ENCODE results near the gene LRRC39. TPM values are rescaled to one million over a fixed set of nuclear protein-coding genes. Genes with fewer than 3 reads are reported as not detected.

Gene LRRC39
- total RNA-seq, 2 donors from 2014 or later: 61.2 to 102 TPM

GRCh38 chr1:100162881-100163280 is 15.2 kb downstream of the LRRC39 start:
- ATAC-seq (no peak), DNase-seq (no peak)
- intact Hi-C loops (cut with DNase I): no loop called here

- DNase-seq (no peak), ATAC-seq (no peak)
- intact Hi-C loops (cut with DNase I): loop anchor here in 1 of 2 donors (10.0 kb wide), 1 partner anchor 113 kb away; the partner anchor contains the start of gene RTCA
Measured at GRCh38 chr1:100152271-100152670, 25.8 kb downstream of the LRRC39 start.

DNA sequence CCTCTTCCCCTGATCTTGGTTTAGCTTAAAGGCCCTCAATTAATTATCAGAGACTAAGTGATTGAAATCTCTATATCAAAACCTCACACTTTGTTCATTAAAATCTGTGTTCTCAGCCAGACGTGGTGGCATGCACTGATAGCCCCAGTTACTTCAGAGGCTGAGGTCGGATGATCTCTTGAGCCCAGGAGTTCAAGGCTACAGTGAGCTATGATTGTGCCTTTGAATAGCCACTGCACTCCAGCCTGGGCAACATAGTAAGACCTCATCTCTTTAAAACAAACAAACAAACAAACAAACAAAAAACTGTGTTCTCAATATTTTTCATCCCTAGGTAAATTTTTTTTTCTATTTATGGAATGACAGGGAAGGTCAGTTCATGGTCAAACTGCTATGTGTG is 26.4 kb downstream of the LRRC39 start:
- ATAC-seq (no peak), DNase-seq (no peak)
- intact Hi-C loops (cut with DNase I): loop anchor here in 1 of 2 donors (10.0 kb wide), 1 partner anchor 113 kb away; the partner anchor contains the start of gene RTCA

- DNase-seq: no peak
- no peak for ATAC-seq
- intact Hi-C loops (cut with DNase I): loop anchor here in 1 of 2 donors (10.0 kb wide), 1 partner anchor 263 kb away; no protein-coding TSS in a partner anchor
Measured at GRCh38 chr1:100147875-100148274, 30.2 kb downstream of the LRRC39 start.

- DNase-seq: no peak
- intact Hi-C loops (cut with DNase I): loop anchor here in 1 of 2 donors (10.0 kb wide), 1 partner anchor 262 kb away; no protein-coding TSS in a partner anchor
Measured at GRCh38 chr1:100146958-100147357, 31.1 kb downstream of the LRRC39 start.

GRCh38 chr1:100145116-100145515 is 32.9 kb downstream of the LRRC39 start:
- intact Hi-C loops (cut with DNase I): loop anchor here in 1 of 2 donors (10.0 kb wide), 1 partner anchor 260 kb away; no protein-coding TSS in a partner anchor
- ATAC-seq: no peak

More at GRCh38 chr1:100146958-100147357, 31.1 kb downstream of the LRRC39 start:
- no peak for ATAC-seq

DNA sequence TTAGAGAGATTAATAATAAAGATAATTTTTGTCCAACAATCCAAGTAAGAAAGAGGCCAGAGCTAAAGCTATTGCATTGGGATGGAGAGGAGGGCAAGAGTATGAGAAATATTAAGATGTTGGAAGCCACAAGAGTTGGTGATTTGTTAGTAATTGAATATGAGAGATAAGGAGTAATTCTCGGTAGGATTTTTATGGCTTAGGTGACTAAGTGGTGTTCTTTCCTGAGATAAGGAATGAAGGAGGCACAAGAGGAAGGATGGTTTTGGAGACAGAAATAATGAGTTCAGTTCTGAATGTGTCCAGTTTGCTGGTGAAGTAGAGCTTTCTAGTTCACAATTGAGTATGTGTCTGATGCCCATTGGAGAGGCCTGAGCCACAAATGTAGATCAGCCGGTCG is 35.7 kb downstream of the LRRC39 start:
- DNase-seq: no peak
- intact Hi-C loops (cut with DNase I): loop anchor here in 1 of 2 donors (10.0 kb wide), 1 partner anchor 258 kb away; no protein-coding TSS in a partner anchor
- ATAC-seq: no peak

More at GRCh38 chr1:100145116-100145515, 32.9 kb downstream of the LRRC39 start:
- no peak for DNase-seq

- intact Hi-C loops (cut with DNase I): loop anchor here in 1 of 2 donors (10.0 kb wide), 1 partner anchor 256 kb away; no protein-coding TSS in a partner anchor
- DNase-seq (no peak), ATAC-seq (no peak)
Measured at GRCh38 chr1:100141192-100141591, 36.9 kb downstream of the LRRC39 start.

GRCh38 chr1:100137602-100138001 is 40.5 kb downstream of the LRRC39 start:
- ATAC-seq (no peak), DNase-seq (no peak)
- intact Hi-C loops (cut with DNase I): no loop called here

- ATAC-seq (no peak), DNase-seq (no peak)
- intact Hi-C loops (cut with DNase I): no loop called here
Measured at GRCh38 chr1:100134872-100135271, 43.2 kb downstream of the LRRC39 start.

DNA sequence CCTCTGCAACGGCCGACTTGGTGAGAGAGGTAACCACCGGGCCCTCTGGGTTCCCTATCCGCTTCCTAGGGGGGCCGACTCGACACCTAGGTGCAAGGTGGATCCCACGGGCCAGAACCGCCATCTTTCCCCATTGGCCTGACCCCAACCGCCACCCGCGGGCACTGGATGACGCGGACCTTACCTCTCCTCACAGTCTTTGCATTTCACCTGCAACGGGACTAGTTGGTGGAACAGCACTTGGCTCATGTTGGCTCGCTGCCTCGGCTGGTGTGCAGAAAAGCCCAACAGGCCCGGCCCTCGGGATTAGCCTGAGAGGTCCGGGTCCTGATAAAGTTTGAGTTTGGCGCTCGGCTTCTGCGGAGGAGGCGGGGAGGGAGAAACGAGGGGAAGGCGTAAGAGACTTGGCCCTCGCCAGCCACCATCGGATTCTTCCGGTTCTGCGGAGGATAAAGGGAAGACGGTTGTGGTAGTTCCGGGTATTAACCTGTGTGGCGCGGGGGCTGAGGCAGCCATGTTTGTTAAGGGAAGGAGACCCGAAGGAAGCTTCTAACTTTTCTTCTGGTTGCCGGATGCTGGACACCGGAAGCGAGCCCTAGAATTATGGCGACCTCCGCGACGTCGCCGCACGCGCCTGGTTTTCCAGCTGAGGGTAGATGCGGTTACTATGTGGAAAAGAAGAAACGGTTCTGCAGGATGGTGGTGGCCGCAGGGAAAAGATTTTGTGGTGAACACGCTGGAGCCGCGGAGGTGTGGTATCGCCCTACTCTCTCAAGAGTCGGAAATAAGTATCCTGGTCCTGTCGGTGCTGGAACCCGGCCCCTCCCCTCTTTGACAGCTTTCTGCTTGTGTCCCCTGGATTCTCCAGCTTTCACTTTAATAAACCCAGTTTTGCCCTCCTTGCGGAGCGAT is 45.2 kb downstream of the LRRC39 start, which contains the start of the genes SASS6 and TRMT13:
SASS6 (minus strand) TSS at position 365 of the 912 bp plus-strand sequence; CDS start at position 249, 116 bp downstream.
TRMT13 (plus strand) TSS at position 598 of the 912 bp plus-strand sequence; CDS start at position 604, 6 bp downstream.
- ATAC-seq (peak; percentile 99 to 100), DNase-seq (peak; percentile 97)
- intact Hi-C loops (cut with DNase I): no loop called here

- ATAC-seq (no peak), DNase-seq (no peak)
- intact Hi-C loops (cut with DNase I): no loop called here
Measured at GRCh38 chr1:100131623-100132022, 46.4 kb downstream of the LRRC39 start.

GRCh38 chr1:100130552-100131077 is 47.4 kb downstream of the LRRC39 start:
- ATAC-seq (no peak), DNase-seq (no peak)
- intact Hi-C loops (cut with DNase I): no loop called here

- intact Hi-C loops (cut with DNase I): no loop called here
- ATAC-seq (no peak), DNase-seq (no peak)
Measured at GRCh38 chr1:100127226-100127625, 50.8 kb downstream of the LRRC39 start.

GRCh38 chr1:100122177-100122576 is 55.9 kb downstream of the LRRC39 start:
- intact Hi-C loops (cut with DNase I): no loop called here
- ATAC-seq: no peak
- no peak for DNase-seq

GRCh38 chr1:100115524-100115923 is 62.5 kb downstream of the LRRC39 start:
- intact Hi-C loops (cut with DNase I): no loop called here
- DNase-seq (no peak), ATAC-seq (no peak)

- no peak for DNase-seq
- intact Hi-C loops (cut with DNase I): no loop called here
- no peak for ATAC-seq
Measured at GRCh38 chr1:100109554-100110066, 68.4 kb downstream of the LRRC39 start.

- intact Hi-C loops (cut with DNase I): no loop called here
- ATAC-seq: no peak
- no peak for DNase-seq
Measured at GRCh38 chr1:100107696-100108095, 70.4 kb downstream of the LRRC39 start.

- DNase-seq (no peak), ATAC-seq (no peak)
- intact Hi-C loops (cut with DNase I): no loop called here
Measured at GRCh38 chr1:100101564-100101963, 76.5 kb downstream of the LRRC39 start.

DNA sequence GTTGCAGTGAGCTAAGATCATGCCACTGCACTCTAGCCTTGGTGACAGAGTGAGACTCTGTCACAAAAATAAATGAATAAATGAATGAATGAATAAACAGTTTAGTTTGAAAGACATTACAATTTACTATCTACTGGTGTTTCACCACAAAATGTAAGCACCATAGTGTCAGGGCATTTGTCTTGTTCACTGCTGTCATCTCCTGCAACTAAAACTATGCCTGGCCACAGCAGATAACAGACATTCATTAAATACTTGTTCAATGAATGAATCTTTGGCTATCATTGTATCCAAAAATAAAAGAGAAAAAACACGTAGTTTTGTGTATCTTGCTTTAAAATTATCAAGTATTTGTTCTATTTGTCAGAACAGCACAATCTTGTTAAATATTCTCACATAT is 77.9 kb downstream of the LRRC39 start:
- peak in 1 of 2 donors; percentile 41 for ATAC-seq
- intact Hi-C loops (cut with DNase I): no loop called here
- DNase-seq: no peak
